Thymus (tissue), 11 donors: ENCODE results near the gene PKD1. TPM values are rescaled to one million over a fixed set of nuclear protein-coding genes. Genes with fewer than 3 reads are reported as not detected.

ENCODE experiments used
- DNase-seq, 9 donors: peaks; one replicate each; pipeline ENCODE4 v3.0.0-alpha.2; 2013; ENCODE audit warnings: low spot score in 9 of 9, low read depth in 6 of 9, missing footprints in 1 of 9
- H3K27ac ChIP-seq, 2 donors: one replicate each; pipeline ENCODE4 v1.5.1; 2013; ENCODE audit warnings: control low read depth in 1 of 2, low read depth in 1 of 2, low read length in 1 of 2, mild to moderate bottlenecking in 1 of 2, moderate library complexity in 1 of 2
- H3K27me3 ChIP-seq, 2 donors: one replicate each; pipeline ENCODE4 v1.5.1; 2013; ENCODE audit warnings: low read length in 1 of 2; ENCODE audit not compliant: control insufficient read depth in 2 of 2, insufficient read depth in 1 of 2
- H3K36me3 ChIP-seq, 2 donors: one replicate each; pipeline ENCODE4 v1.5.1; 2013; ENCODE audit warnings: low read length in 1 of 2, mild to moderate bottlenecking in 1 of 2, moderate library complexity in 1 of 2; ENCODE audit not compliant: control insufficient read depth in 2 of 2, insufficient read depth in 2 of 2
- H3K4me1 ChIP-seq, 2 donors: one replicate each; pipeline ENCODE4 v1.5.1; 2013; ENCODE audit warnings: low read length in 2 of 2; ENCODE audit not compliant: control insufficient read depth in 2 of 2, insufficient read depth in 2 of 2
- H3K4me3 ChIP-seq, 2 donors: one replicate each; pipeline ENCODE4 v1.5.1; 2013; ENCODE audit warnings: low read length in 2 of 2, control low read depth in 1 of 2, mild to moderate bottlenecking in 1 of 2
- H3K9me3 ChIP-seq, 2 donors: one replicate each; pipeline ENCODE4 v1.5.1; 2013; ENCODE audit warnings: low read length in 1 of 2, mild to moderate bottlenecking in 1 of 2; ENCODE audit not compliant: control insufficient read depth in 2 of 2, insufficient read depth in 1 of 2
- WGBS: extraction: QIAGEN DNeasy Blood & Tissue Kit; methylation state at CpG from one replicate; pipeline ENCODE4 v1.1.7; 2013; 5-methylcytosine and 5-hydroxymethylcytosine counted together
- polyA plus RNA-seq: library from polyadenylated mRNA; stranded (reverse); fragments of 200-250 nt; gene quantifications from one replicate; pipeline ENCODE4 v1.2.3, GENCODE V29; 2013
- total RNA-seq: library from RNA; stranded (reverse); fragments of 120-200 nt; gene quantifications from one replicate; pipeline ENCODE4 v1.2.4, GENCODE V29; 2013
- donor health status: healthy.

Gene PKD1
- total and polyA plus RNA-seq, 2 donors, result 13.4 to 35.3 TPM

- Histone ChIP-seq H3K4me3 (no peak overlapping the region), H3K9me3 (no peaks in the 10 kb centered on the region), H3K4me1 (peaks cover 0 to 43% of the 10 kb centered on the region in 2 donors), H3K27ac (no peak overlapping the region), H3K27me3 (no peaks in the 10 kb centered on the region), H3K36me3 (peaks cover 0 to 6% of the 10 kb centered on the region in 2 donors)
- WGBS, result 97% methylated on average over 20 of the region's 20 CpGs
- DNase-seq, result no peak
Measured at GRCh38 chr16:2040787-2041522, 94.7 kb downstream of the PKD1 start.

GRCh38 chr16:2040041-2040786 is 95.5 kb downstream of the PKD1 start:
- Histone ChIP-seq H3K27ac (no peak overlapping the region), H3K4me1 (peaks cover 0 to 49% of the 10 kb centered on the region in 2 donors), H3K4me3 (no peak overlapping the region), H3K9me3 (no peaks in the 10 kb centered on the region), H3K36me3 (peaks cover 0 to 6% of the 10 kb centered on the region in 2 donors), H3K27me3 (no peaks in the 10 kb centered on the region)
- 96% methylated on average over 24 of the region's 24 CpGs for WGBS
- DNase-seq, result no peak

- H3K4me1 ChIP-seq, result peaks cover 0 to 49% of the 10 kb centered on the region in 2 donors
- H3K27me3 ChIP-seq, result no peaks in the 10 kb centered on the region
- H3K27ac ChIP-seq, result no peak overlapping the region
- no peak overlapping the region for H3K4me3 ChIP-seq
- WGBS, result 90% methylated on average over 29 of the region's 29 CpGs
- DNase-seq, result no peak
- peaks cover 0 to 6% of the 10 kb centered on the region in 2 donors for H3K36me3 ChIP-seq
- H3K9me3 ChIP-seq, result no peaks in the 10 kb centered on the region
Measured at GRCh38 chr16:2039274-2040031, 96.2 kb downstream of the PKD1 start.

Other genes starting within 250 kb of the PKD1 start
- gene HS3ST6, start 217.5 kb downstream of the PKD1 start, total RNA-seq, result 0.38 TPM
- gene HS3ST6, start 217.5 kb downstream of the PKD1 start, polyA plus RNA-seq, result 1.3 TPM
- gene MSRB1, start 192.7 kb downstream of the PKD1 start, total RNA-seq, result 10.7 TPM
- gene MSRB1, start 192.7 kb downstream of the PKD1 start, polyA plus RNA-seq, result 44.2 TPM
- gene RPL3L, start 181.2 kb downstream of the PKD1 start, total RNA-seq, result not detected
- gene RPL3L, start 181.2 kb downstream of the PKD1 start, polyA plus RNA-seq, result 0.66 TPM
- 103 TPM for gene NDUFB10, start 176.4 kb downstream of the PKD1 start, total RNA-seq
- 129 TPM for gene NDUFB10, start 176.4 kb downstream of the PKD1 start, polyA plus RNA-seq
- gene RPS2, start 171.1 kb downstream of the PKD1 start, total RNA-seq, result 2,266 TPM
- 2,485 TPM for gene RPS2, start 171.1 kb downstream of the PKD1 start, polyA plus RNA-seq
- not detected for gene RNF151, start 169.0 kb downstream of the PKD1 start, total RNA-seq
- 0.82 TPM for gene RNF151, start 169.0 kb downstream of the PKD1 start, polyA plus RNA-seq
- 28.4 TPM for gene TBL3, start 163.8 kb downstream of the PKD1 start, total RNA-seq
- gene TBL3, start 163.8 kb downstream of the PKD1 start, polyA plus RNA-seq, result 52.3 TPM
- 2.2 TPM for gene NOXO1, start 154.4 kb downstream of the PKD1 start, total RNA-seq
- 5.7 TPM for gene NOXO1, start 154.4 kb downstream of the PKD1 start, polyA plus RNA-seq
- gene GFER, start 151.7 kb downstream of the PKD1 start, total RNA-seq, result 16.1 TPM
- gene GFER, start 151.7 kb downstream of the PKD1 start, polyA plus RNA-seq, result 28.0 TPM
- gene SYNGR3, start 145.9 kb downstream of the PKD1 start, total RNA-seq, result 1.2 TPM
- 2.7 TPM for gene SYNGR3, start 145.9 kb downstream of the PKD1 start, polyA plus RNA-seq
- gene ZNF598, start 126.1 kb downstream of the PKD1 start, total RNA-seq, result 5.7 TPM
- gene ZNF598, start 126.1 kb downstream of the PKD1 start, polyA plus RNA-seq, result 46.2 TPM
- gene NPW, start 116.1 kb downstream of the PKD1 start, total RNA-seq, result 0.66 TPM
- 1.2 TPM for gene NPW, start 116.1 kb downstream of the PKD1 start, polyA plus RNA-seq
- 6.3 TPM for gene NHERF2, start 109.0 kb downstream of the PKD1 start, total RNA-seq
- gene NHERF2, start 109.0 kb downstream of the PKD1 start, polyA plus RNA-seq, result 23.4 TPM
- gene NTHL1, start 88.1 kb downstream of the PKD1 start, total RNA-seq, result 32.7 TPM
- 32.7 TPM for gene NTHL1, start 88.1 kb downstream of the PKD1 start, polyA plus RNA-seq
- gene TSC2, start 87.9 kb downstream of the PKD1 start, total RNA-seq, result 22.7 TPM
- 61.8 TPM for gene TSC2, start 87.9 kb downstream of the PKD1 start, polyA plus RNA-seq
- 0.28 TPM for gene RAB26, start 12.7 kb upstream of the PKD1 start, total RNA-seq
- 2.6 TPM for gene RAB26, start 12.7 kb upstream of the PKD1 start, polyA plus RNA-seq
- 22.3 TPM for gene TRAF7, start 19.9 kb upstream of the PKD1 start, total RNA-seq
- 23.9 TPM for gene TRAF7, start 19.9 kb upstream of the PKD1 start, polyA plus RNA-seq
- gene CASKIN1, start 60.7 kb upstream of the PKD1 start, total RNA-seq, result 0.05 TPM
- gene CASKIN1, start 60.7 kb upstream of the PKD1 start, polyA plus RNA-seq, result 0.48 TPM
- 20.3 TPM for gene MLST8, start 69.6 kb upstream of the PKD1 start, total RNA-seq
- 34.6 TPM for gene MLST8, start 69.6 kb upstream of the PKD1 start, polyA plus RNA-seq
- gene BRICD5, start 75.0 kb upstream of the PKD1 start, total RNA-seq, result 4.0 TPM
- gene BRICD5, start 75.0 kb upstream of the PKD1 start, polyA plus RNA-seq, result 21.3 TPM
- 12.4 TPM for gene PGP, start 78.9 kb upstream of the PKD1 start, total RNA-seq
- gene PGP, start 78.9 kb upstream of the PKD1 start, polyA plus RNA-seq, result 12.9 TPM
- gene E4F1, start 87.7 kb upstream of the PKD1 start, total RNA-seq, result 26.5 TPM
- 42.3 TPM for gene E4F1, start 87.7 kb upstream of the PKD1 start, polyA plus RNA-seq
- gene DNASE1L2, start 100.5 kb upstream of the PKD1 start, total RNA-seq, result 0.99 TPM
- gene DNASE1L2, start 100.5 kb upstream of the PKD1 start, polyA plus RNA-seq, result 3.5 TPM
- 31.1 TPM for gene ECI1, start 115.7 kb upstream of the PKD1 start, total RNA-seq
- 47.0 TPM for gene ECI1, start 115.7 kb upstream of the PKD1 start, polyA plus RNA-seq
- 87.2 TPM for gene RNPS1, start 132.2 kb upstream of the PKD1 start, total RNA-seq
- 130 TPM for gene RNPS1, start 132.2 kb upstream of the PKD1 start, polyA plus RNA-seq
- 8.4 TPM for gene ABCA3, start 204.8 kb upstream of the PKD1 start, total RNA-seq
- gene ABCA3, start 204.8 kb upstream of the PKD1 start, polyA plus RNA-seq, result 8.6 TPM